ENCODE results near the gene PHF14.

PHF14 gene

DNA sequence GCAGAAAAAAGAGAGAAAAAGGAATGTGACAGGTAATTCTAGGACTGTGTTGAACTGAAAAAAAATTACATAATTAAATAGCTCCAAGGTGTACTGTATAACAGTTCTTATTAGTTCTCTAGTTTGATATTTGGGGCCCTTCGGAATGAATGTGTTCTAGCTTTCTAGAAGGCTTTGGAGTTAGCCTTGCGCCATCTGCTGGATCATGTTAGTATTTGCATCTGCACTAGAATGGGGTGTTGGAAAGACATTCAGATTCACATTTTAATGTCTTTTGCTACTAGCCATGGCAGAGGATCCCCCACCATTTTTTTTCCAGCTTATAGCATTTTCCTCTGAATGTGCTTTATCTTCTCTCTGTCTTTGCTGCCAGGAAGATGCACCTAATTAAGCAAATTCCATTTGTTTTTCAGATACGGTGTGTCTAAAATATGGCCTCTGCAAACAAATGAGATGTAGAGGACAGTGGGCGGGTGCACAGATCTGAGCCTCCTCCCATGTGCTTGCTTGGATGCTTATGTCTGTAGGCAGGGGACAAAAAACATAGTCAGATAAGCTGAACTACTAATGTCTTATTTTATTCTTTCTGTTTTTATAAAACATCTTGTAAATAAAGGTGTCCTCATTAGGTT, 238.5 kb downstream of the PHF14 start:
- no peak for DNase-seq

DNA sequence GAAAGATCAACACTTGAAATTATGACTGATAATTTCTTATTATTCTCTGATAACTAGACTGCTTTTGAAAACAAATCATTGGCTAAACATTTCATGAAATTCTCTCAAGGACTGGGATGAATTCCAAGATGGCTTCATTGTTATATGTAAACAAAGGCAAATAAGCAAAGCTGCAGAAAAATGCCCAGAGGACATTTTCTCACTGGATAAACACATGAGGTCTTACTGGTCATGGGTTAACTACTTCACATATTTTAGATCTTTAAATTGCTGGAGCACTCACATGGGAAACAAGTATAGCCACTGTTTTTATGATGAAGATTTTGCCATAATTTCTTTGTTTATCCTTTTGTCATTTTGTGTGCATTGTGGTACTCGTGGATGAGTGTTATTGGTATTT, 239.1 kb downstream of the PHF14 start:
- DNase-seq = no peak

DNA sequence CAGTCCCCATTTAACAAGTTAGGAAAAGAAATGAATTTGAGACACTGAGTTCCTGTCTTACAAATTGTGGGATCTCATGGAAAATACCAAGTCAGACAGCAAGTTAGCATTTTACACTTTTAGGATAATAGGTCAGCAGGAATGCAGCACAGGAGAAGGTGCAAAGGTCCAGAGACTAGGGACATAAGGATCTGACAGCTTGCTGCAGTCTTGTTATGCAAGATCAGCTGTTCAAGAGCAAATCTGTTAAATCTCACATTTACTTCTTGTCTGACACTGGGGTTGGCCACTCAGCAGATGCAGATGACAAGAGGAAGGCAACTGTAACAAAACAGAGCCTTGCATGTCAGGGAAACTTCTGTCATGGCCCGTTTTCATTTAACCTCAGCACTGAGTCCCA, 239.6 kb downstream of the PHF14 start:
- DNase-seq = no peak

DNA sequence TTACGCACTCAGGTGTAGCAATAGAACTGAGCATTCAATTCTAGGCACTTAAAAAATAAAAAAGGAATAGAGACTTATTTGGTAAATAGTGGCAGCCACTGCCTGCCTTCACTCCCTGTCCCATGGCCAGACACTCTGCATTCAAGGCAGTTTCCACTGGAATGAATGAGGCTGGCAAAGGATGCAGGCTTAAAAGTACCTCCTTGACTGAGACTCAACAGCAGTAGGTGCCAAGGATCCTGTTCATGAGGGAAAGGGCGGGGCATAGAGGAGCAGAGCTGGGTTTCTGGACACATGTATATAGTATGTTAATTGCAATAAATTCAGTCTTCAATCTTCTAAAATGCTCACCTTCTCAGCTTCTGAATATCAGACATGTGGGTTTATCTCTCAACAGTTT, 242.6 kb downstream of the PHF14 start:
- no peak for DNase-seq

DNA sequence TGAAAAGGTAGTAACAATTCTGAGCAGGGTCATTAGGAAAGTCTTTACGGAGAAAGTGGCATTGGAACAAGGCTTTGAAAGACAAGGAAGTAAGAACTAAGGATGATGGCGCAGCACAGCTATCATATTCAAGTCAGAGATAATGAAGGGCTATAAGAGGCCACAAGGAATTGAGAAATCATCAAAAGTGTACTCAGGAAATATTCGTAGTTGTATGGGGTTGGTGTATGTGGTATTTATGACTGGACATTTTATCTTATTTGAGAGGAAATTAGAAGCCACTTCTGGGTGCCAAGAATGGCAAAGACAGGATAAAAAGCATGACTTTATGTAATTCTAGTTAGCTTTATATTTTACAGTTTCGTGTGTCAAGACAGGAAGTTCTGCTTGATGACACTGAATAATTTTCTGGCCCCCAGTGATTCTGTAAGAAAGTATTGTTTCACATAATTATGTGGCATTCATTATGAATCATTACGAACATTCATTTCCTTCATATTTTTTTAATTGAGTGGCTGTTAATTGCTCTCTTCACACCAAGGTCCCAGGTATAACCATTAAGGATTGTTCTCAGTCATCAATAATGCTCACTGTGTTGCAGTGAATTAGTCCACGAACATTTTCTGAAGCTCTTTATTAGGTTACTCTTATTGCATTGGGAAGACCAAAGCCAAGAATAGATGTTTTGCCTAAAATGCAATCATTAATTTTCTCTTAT, 244.3 kb downstream of the PHF14 start:
- DNase-seq = no peak

Data from GOT3 (cell line).